Astrocyte (in vitro differentiated cells and primary cell): Measurements from ENCODE around the gene RAPGEF5. TPM values are rescaled to one million over a fixed set of nuclear protein-coding genes. Genes with fewer than 3 reads are reported as not detected.
A peak's percentile ranks its signal among the peaks of the same experiment; 100 is the strongest.

ENCODE experiments used
- DNase-seq: peaks from one replicate; pipeline ENCODE4 v3.0.0-alpha.2; 2010; ENCODE audit warnings: low read depth
- FAIRE-seq: peaks from 2 replicates; lab custom pipeline; 2011; peaks lifted over from hg19 to GRCh38; lab: Jason Lieb, UNC
- H2AFZ ChIP-seq: 2 replicates; pipeline ENCODE4 v1.6.0; 2012; ENCODE audit warnings: low read depth, low read length, inconsistent platforms
- H3K27ac ChIP-seq: 2 replicates; pipeline ENCODE4 v1.5.1; 2011; ENCODE audit warnings: low read depth, low read length, inconsistent platforms
- H3K27me3 ChIP-seq: 2 replicates; pipeline ENCODE4 v1.6.0; 2011; ENCODE audit warnings: low read length, inconsistent platforms; ENCODE audit not compliant: insufficient read depth
- H3K36me3 ChIP-seq: 2 replicates; pipeline ENCODE4 v1.5.1; 2011; ENCODE audit warnings: low read length, inconsistent platforms; ENCODE audit not compliant: insufficient read depth
- H3K4me1 ChIP-seq: 2 replicates; pipeline ENCODE4 v1.5.1; 2011; ENCODE audit warnings: low read length, inconsistent platforms; ENCODE audit not compliant: insufficient read depth
- H3K4me2 ChIP-seq: 2 replicates; pipeline ENCODE4 v1.6.0; 2012; ENCODE audit warnings: low read length, inconsistent platforms
- H3K4me3 ChIP-seq: 2 replicates; pipeline ENCODE4 v1.5.1; 2011; ENCODE audit warnings: low read depth, mild to moderate bottlenecking, low read length, inconsistent platforms; ENCODE audit not compliant: insufficient read depth
- H3K79me2 ChIP-seq: 2 replicates; pipeline ENCODE4 v1.6.0; 2012; ENCODE audit warnings: mild to moderate bottlenecking, low read length, inconsistent platforms; ENCODE audit not compliant: insufficient read depth
- H3K9ac ChIP-seq: 2 replicates; pipeline ENCODE4 v1.6.0; 2012; ENCODE audit warnings: mild to moderate bottlenecking, low read length, inconsistent platforms
- H3K9me3 ChIP-seq: 2 replicates; pipeline ENCODE4 v1.5.1; 2012; ENCODE audit warnings: low read depth, mild to moderate bottlenecking, low read length, inconsistent platforms; ENCODE audit not compliant: insufficient read depth
- H4K20me1 ChIP-seq: 2 replicates; pipeline ENCODE4 v1.6.0; 2012; ENCODE audit warnings: low read length, inconsistent platforms; ENCODE audit not compliant: insufficient read depth
- H3K27ac Mint-ChIP-seq: one replicate; pipeline ENCODE4 v1.8.0; 2021; ENCODE audit warnings: mild to moderate bottlenecking, mixed read lengths; ENCODE audit not compliant: unreplicated experiment
- H3K27me3 Mint-ChIP-seq: one replicate; pipeline ENCODE4 v1.8.0; 2021; ENCODE audit warnings: low read depth, mixed read lengths; ENCODE audit not compliant: unreplicated experiment
- H3K36me3 Mint-ChIP-seq: one replicate; pipeline ENCODE4 v1.8.0; 2021; ENCODE audit warnings: low read depth, mixed read lengths; ENCODE audit not compliant: unreplicated experiment
- H3K4me1 Mint-ChIP-seq: one replicate; pipeline ENCODE4 v1.8.0; 2021; ENCODE audit warnings: low read depth, mixed read lengths; ENCODE audit not compliant: unreplicated experiment
- H3K4me3 Mint-ChIP-seq: one replicate; pipeline ENCODE4 v1.8.0; 2021; ENCODE audit warnings: mild to moderate bottlenecking, moderate library complexity, mixed read lengths; ENCODE audit not compliant: unreplicated experiment
- H3K9me3 Mint-ChIP-seq: one replicate; pipeline ENCODE4 v1.8.0; 2021; ENCODE audit warnings: mild to moderate bottlenecking, mixed read lengths; ENCODE audit not compliant: unreplicated experiment
- EZH2 ChIP-seq: IDR thresholded peaks from 2 replicates; pipeline ENCODE4 v1.6.1; 2012; ENCODE audit warnings: mild to moderate bottlenecking, low read length, inconsistent platforms; ENCODE audit not compliant: insufficient read depth
- total RNA-seq: library from RNA; stranded (reverse); gene quantifications from 2 replicates; pipeline ENCODE4 v1.2.1, GENCODE V29; 2021
- TF ChIP-seq, protein P1 (sequence below): IDR thresholded peaks from 2 replicates; pipeline ENCODE4 v1.5.1; 2011; ENCODE audit warnings: low read depth, mild to moderate bottlenecking, inconsistent platforms, low read length, moderate library complexity; ENCODE audit not compliant: insufficient read depth

Gene RAPGEF5
- total RNA-seq, 1 donor from 2014 or later = 1.0 TPM

DNA sequence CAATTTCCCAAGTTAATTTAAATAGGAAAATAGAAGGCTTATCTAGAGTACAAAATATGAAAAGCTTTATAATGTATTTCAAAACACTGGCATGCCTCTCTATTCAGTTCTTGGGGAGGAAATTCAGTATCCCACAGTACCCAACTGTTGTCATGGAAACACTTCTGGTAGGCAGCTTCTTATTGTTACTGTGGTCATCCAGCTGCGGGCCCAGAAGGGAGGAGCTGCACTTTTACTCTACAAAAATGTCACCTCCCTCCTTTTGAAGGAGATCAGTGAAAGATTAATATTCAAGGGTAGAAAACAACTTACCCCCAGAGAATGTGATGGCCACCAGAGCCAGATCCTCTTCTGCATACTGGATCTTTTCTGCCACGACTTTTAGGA is 202.8 kb downstream of the RAPGEF5 start:
- Histone ChIP-seq H3K9me3 (no peaks in the 10 kb centered on the region), H3K36me3 (no peaks in the 10 kb centered on the region), H3K9ac (no peak overlapping the region), H3K4me3 (no peak overlapping the region), H3K27me3 (no peaks in the 10 kb centered on the region), H4K20me1 (no peaks in the 10 kb centered on the region), H3K4me2 (no peak overlapping the region), H3K27ac (no peak overlapping the region), H3K4me1 (peaks cover 10% of the 10 kb centered on the region), H2AFZ (no peak overlapping the region), H3K79me2 (no peaks in the 10 kb centered on the region)
- Mint-ChIP-seq H3K27me3 (no peaks in the 10 kb centered on the region), H3K9me3 (no peaks in the 10 kb centered on the region), H3K27ac (no peak overlapping the region), H3K4me3 (no peak overlapping the region), H3K4me1 (peaks cover 8% of the 10 kb centered on the region), H3K36me3 (no peaks in the 10 kb centered on the region)
- TF ChIP-seq, protein P1, sequence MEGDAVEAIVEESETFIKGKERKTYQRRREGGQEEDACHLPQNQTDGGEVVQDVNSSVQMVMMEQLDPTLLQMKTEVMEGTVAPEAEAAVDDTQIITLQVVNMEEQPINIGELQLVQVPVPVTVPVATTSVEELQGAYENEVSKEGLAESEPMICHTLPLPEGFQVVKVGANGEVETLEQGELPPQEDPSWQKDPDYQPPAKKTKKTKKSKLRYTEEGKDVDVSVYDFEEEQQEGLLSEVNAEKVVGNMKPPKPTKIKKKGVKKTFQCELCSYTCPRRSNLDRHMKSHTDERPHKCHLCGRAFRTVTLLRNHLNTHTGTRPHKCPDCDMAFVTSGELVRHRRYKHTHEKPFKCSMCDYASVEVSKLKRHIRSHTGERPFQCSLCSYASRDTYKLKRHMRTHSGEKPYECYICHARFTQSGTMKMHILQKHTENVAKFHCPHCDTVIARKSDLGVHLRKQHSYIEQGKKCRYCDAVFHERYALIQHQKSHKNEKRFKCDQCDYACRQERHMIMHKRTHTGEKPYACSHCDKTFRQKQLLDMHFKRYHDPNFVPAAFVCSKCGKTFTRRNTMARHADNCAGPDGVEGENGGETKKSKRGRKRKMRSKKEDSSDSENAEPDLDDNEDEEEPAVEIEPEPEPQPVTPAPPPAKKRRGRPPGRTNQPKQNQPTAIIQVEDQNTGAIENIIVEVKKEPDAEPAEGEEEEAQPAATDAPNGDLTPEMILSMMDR = no peak
- TF ChIP-seq EZH2 = no peak
- DNase-seq = no peak
- no peak for FAIRE-seq

DNA sequence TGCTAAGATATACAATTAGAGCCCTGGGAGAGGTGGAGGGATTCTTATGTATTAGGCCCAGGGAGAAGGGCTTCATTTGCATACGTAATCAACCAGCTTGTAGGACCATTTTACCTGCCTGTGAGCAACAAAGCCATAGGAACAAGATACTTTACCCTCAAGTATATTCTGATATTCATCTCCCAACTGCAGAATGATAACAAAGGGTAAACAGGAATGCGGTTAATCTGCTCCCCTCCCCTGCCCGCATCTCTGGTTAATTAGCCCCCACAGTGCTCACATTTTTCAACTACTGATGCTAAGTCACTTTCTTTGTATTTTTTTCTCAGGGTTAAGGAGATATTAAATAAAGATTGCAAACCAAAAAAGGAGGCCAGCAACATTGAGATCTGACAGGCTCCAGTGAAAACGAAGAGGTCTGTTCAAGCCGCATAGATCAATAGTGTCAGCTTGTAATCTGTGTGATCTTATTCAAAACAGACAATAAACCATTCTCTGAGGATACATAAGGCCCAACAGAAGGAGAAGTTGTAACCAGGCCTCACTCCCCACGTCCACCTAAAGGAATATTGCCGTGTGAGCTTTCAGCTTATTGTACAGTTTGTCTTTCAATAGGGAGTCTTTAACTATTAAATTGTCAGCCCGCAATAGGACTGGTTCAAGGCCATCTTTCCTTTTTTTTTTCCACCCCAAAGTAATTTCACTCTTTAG is 203.4 kb downstream of the RAPGEF5 start:
- no peak for TF ChIP-seq EZH2
- TF ChIP-seq, protein P1 = no peak
- Histone ChIP-seq H3K27me3 (no peaks in the 10 kb centered on the region), H3K9me3 (no peaks in the 10 kb centered on the region), H3K4me2 (no peak overlapping the region), H3K4me3 (no peak overlapping the region), H4K20me1 (no peaks in the 10 kb centered on the region), H2AFZ (no peak overlapping the region), H3K79me2 (no peaks in the 10 kb centered on the region), H3K36me3 (no peaks in the 10 kb centered on the region), H3K27ac (no peak overlapping the region), H3K9ac (no peak overlapping the region), H3K4me1 (peaks cover 10% of the 10 kb centered on the region)
- DNase-seq (no peak), FAIRE-seq (no peak)
- Mint-ChIP-seq H3K27me3 (no peaks in the 10 kb centered on the region), H3K36me3 (no peaks in the 10 kb centered on the region), H3K4me1 (peaks cover 8% of the 10 kb centered on the region), H3K9me3 (no peaks in the 10 kb centered on the region), H3K4me3 (no peak overlapping the region), H3K27ac (peak overlapping the region; percentile 44)

- Mint-ChIP-seq H3K36me3 (no peaks in the 10 kb centered on the region), H3K4me3 (no peak overlapping the region), H3K4me1 (peaks cover 8% of the 10 kb centered on the region), H3K27ac (no peak overlapping the region), H3K9me3 (no peaks in the 10 kb centered on the region), H3K27me3 (no peaks in the 10 kb centered on the region)
- H4K20me1 ChIP-seq = no peaks in the 10 kb centered on the region
- DNase-seq = no peak
- H3K4me2 ChIP-seq = no peak overlapping the region
- H3K36me3 ChIP-seq = no peaks in the 10 kb centered on the region
- peaks cover 10% of the 10 kb centered on the region for H3K4me1 ChIP-seq
- no peak for TF ChIP-seq EZH2
- TF ChIP-seq, protein P1 = no peak
- no peaks in the 10 kb centered on the region for H3K79me2 ChIP-seq
- no peak overlapping the region for H2AFZ ChIP-seq
- FAIRE-seq = no peak
- H3K4me3 ChIP-seq = no peak overlapping the region
- no peak overlapping the region for H3K9ac ChIP-seq
- H3K9me3 ChIP-seq = no peaks in the 10 kb centered on the region
- no peaks in the 10 kb centered on the region for H3K27me3 ChIP-seq
- no peak overlapping the region for H3K27ac ChIP-seq
Observed at GRCh38 chr7:22152690-22153089, 204.3 kb downstream of the RAPGEF5 start.
